MM.1S (cell line): ENCODE results near the gene NRM.

Experiments
- DNase-seq: peaks from one replicate; pipeline ENCODE4 v3.0.0-alpha.2; 2015
- H2AFZ ChIP-seq: fragments of 300-600 bp; sonication (generic); 2 replicates; pipeline ENCODE4 v1.6.0; 2016; ENCODE audit warnings: antibody characterized with exemption, low read length
- H3F3A ChIP-seq: fragments of 300-600 bp; sonication (generic); 2 replicates; pipeline ENCODE4 v1.6.1; 2016; ENCODE audit warnings: mild to moderate bottlenecking, antibody characterized with exemption, low read length, moderate library complexity, mixed read lengths; ENCODE audit not compliant: insufficient read depth
- H3K27ac ChIP-seq: fragments of 300-600 bp; sonication (generic); 2 replicates; pipeline ENCODE4 v1.5.1; 2016; ENCODE audit warnings: mild to moderate bottlenecking, low read length
- H3K27me3 ChIP-seq: fragments of 300-600 bp; sonication (generic); replicated peaks from 2 replicates; pipeline ENCODE4 v1.6.0; 2016; ENCODE audit warnings: low read length; ENCODE audit not compliant: insufficient read depth
- H3K36me3 ChIP-seq: fragments of 300-600 bp; sonication (generic); replicated peaks from 2 replicates; pipeline ENCODE4 v1.6.1; 2016; ENCODE audit warnings: mild to moderate bottlenecking, low read length, mixed read lengths; ENCODE audit not compliant: insufficient read depth
- H3K4me1 ChIP-seq: fragments of 300-600 bp; sonication (generic); 2 replicates; pipeline ENCODE4 v1.6.1; 2016; ENCODE audit warnings: low read length, mixed read lengths
- H3K4me2 ChIP-seq: fragments of 300-600 bp; sonication (generic); 2 replicates; pipeline ENCODE4 v1.6.0; 2016; ENCODE audit warnings: low read depth, low read length
- H3K4me3 ChIP-seq: fragments of 300-600 bp; sonication (generic); 2 replicates; pipeline ENCODE4 v1.5.1; 2016; ENCODE audit warnings: low read length, mixed read lengths
- H3K79me2 ChIP-seq: fragments of 300-600 bp; sonication (generic); 2 replicates; pipeline ENCODE4 v1.6.1; 2016; ENCODE audit warnings: mixed run types, low read length, mixed read lengths
- H3K9ac ChIP-seq: fragments of 300-600 bp; sonication (generic); 2 replicates; pipeline ENCODE4 v1.6.1; 2016; ENCODE audit warnings: low read length, mixed read lengths
- H3K9me2 ChIP-seq: fragments of 300-600 bp; sonication (generic); replicated peaks from 2 replicates; pipeline ENCODE4 v1.6.1; 2016; ENCODE audit warnings: mild to moderate bottlenecking, low read length, mixed read lengths; ENCODE audit not compliant: insufficient read depth
- H3K9me3 ChIP-seq: fragments of 300-600 bp; sonication (generic); replicated peaks from 2 replicates; pipeline ENCODE4 v1.6.1; 2016; ENCODE audit warnings: mild to moderate bottlenecking, low read length, mixed read lengths; ENCODE audit not compliant: insufficient read depth
- H4K20me1 ChIP-seq: fragments of 300-600 bp; sonication (generic); 2 replicates; pipeline ENCODE4 v1.6.1; 2016; ENCODE audit warnings: mild to moderate bottlenecking, low read length, moderate library complexity, mixed read lengths; ENCODE audit not compliant: insufficient read depth
- CTCF ChIP-seq: fragments of 300-600 bp; sonication (generic); IDR thresholded peaks from 2 replicates; pipeline ENCODE4 v1.5.1; 2016; ENCODE audit warnings: antibody characterized with exemption, low read length, mixed read lengths
- EZH2 ChIP-seq: fragments of 300-600 bp; sonication (generic); optimal IDR thresholded peaks from 2 replicates; pipeline ENCODE3; 2017; ENCODE audit warnings: low read depth, mild to moderate bottlenecking, antibody characterized with exemption, low read length, mixed read lengths
- EZH2phosphoT487 ChIP-seq: fragments of 300-600 bp; sonication (generic); IDR thresholded peaks from 2 replicates; pipeline ENCODE4 v1.6.1; 2018; ENCODE audit warnings: antibody characterized with exemption, low read length

Gene NRM

GRCh38 chr6:30681766-30682142 is 9.0 kb downstream of the NRM start:
- Histone ChIP-seq H3K4me2 (peak overlapping the region; percentile 91), H3K27me3 (no peaks in the 10 kb centered on the region), H3K4me1 (peaks cover 23% of the 10 kb centered on the region), H3K9me2 (no peaks in the 10 kb centered on the region), H3K27ac (peak overlapping the region; percentile 80; the same call in 1 of the 2 replicates), H3K36me3 (no peaks in the 10 kb centered on the region), H4K20me1 (no peaks in the 10 kb centered on the region), H3K79me2 (peaks cover 84% of the 10 kb centered on the region), H3K9me3 (no peaks in the 10 kb centered on the region), H3K4me3 (peak overlapping the region; percentile 87), H2AFZ (no peak overlapping the region), H3F3A (peaks cover 42% of the 10 kb centered on the region), H3K9ac (peak overlapping the region; percentile 53; the same call in 1 of the 2 replicates)
- no peak for DNase-seq
- TF ChIP-seq CTCF (no peak), EZH2 (no peak), EZH2phosphoT487 (no peak)

- peaks cover 38% of the 10 kb centered on the region for H3F3A ChIP-seq
- H3K4me2 ChIP-seq: peak overlapping the region; percentile 72; the same call in 1 of the 2 replicates
- H3K27ac ChIP-seq: no peak overlapping the region
- H3K27me3 ChIP-seq: no peaks in the 10 kb centered on the region
- TF ChIP-seq EZH2phosphoT487 (no peak), EZH2 (no peak), CTCF (no peak)
- peaks cover 23% of the 10 kb centered on the region for H3K4me1 ChIP-seq
- no peak for DNase-seq
- H3K9ac ChIP-seq: no peak overlapping the region
- H3K79me2 ChIP-seq: peaks cover 69% of the 10 kb centered on the region
- 0 out of 2 replicates have a peak, but pooled peaks cover 3% of the 10 kb centered on the region for H3K36me3 ChIP-seq
- H3K9me2 ChIP-seq: no peaks in the 10 kb centered on the region
- no peak overlapping the region for H3K4me3 ChIP-seq
- no peaks in the 10 kb centered on the region for H3K9me3 ChIP-seq
- no peaks in the 10 kb centered on the region for H4K20me1 ChIP-seq
- H2AFZ ChIP-seq: no peak overlapping the region
Measured at GRCh38 chr6:30679765-30680535, 10.8 kb downstream of the NRM start.

- H3K4me3 ChIP-seq: no peak overlapping the region
- H3K36me3 ChIP-seq: 0 out of 2 replicates have a peak, but pooled peaks cover 3% of the 10 kb centered on the region
- H3K27ac ChIP-seq: no peak overlapping the region
- no peaks in the 10 kb centered on the region for H3K27me3 ChIP-seq
- peaks cover 61% of the 10 kb centered on the region for H3K79me2 ChIP-seq
- peak; percentile 81 for DNase-seq
- H3K9me3 ChIP-seq: no peaks in the 10 kb centered on the region
- H3F3A ChIP-seq: peaks cover 35% of the 10 kb centered on the region
- no peak overlapping the region for H3K9ac ChIP-seq
- TF ChIP-seq EZH2phosphoT487 (no peak), EZH2 (no peak), CTCF (peak; percentile 96)
- H2AFZ ChIP-seq: no peak overlapping the region
- H3K4me2 ChIP-seq: peak overlapping the region; percentile 72; the same call in 1 of the 2 replicates
- no peaks in the 10 kb centered on the region for H3K9me2 ChIP-seq
- peaks cover 23% of the 10 kb centered on the region for H3K4me1 ChIP-seq
- no peaks in the 10 kb centered on the region for H4K20me1 ChIP-seq
Measured at GRCh38 chr6:30678964-30679726, 11.6 kb downstream of the NRM start.
